RWPE2 (cell line): ENCODE data around the gene SNX30.

ENCODE experiments used
- ATAC-seq: fragments of 200-7000 bp; cut with Tn5 transposase; 3 replicates; pipeline ENCODE4 v1.9.1; 2021; ENCODE audit warnings: low read depth
- DNase-seq: peaks from one replicate; pipeline ENCODE4 v3.0.0-alpha.2; 2020; ENCODE audit warnings: low spot score
- H3K27ac ChIP-seq: fragments of 450-650 bp; 2 replicates; pipeline ENCODE4 v1.5.1; 2017; ENCODE audit warnings: mild to moderate bottlenecking; ENCODE audit not compliant: poor library complexity, severe bottlenecking
- H3K27me3 ChIP-seq: fragments of 250-450 bp; sonication (Bioruptor Pico); 2 replicates; pipeline ENCODE4 v1.5.1; 2021; ENCODE audit warnings: mild to moderate bottlenecking, moderate library complexity; ENCODE audit not compliant: insufficient read depth, poor library complexity, severe bottlenecking
- H3K36me3 ChIP-seq: fragments of 250-450 bp; sonication (Bioruptor Pico); 2 replicates; pipeline ENCODE4 v1.5.1; 2020; ENCODE audit warnings: low read depth, mild to moderate bottlenecking, moderate library complexity
- H3K4me1 ChIP-seq: fragments of 250-450 bp; sonication (Bioruptor Pico); 2 replicates; pipeline ENCODE4 v1.5.1; 2021; ENCODE audit warnings: mild to moderate bottlenecking, moderate library complexity; ENCODE audit not compliant: insufficient read depth, poor library complexity, severe bottlenecking
- H3K4me3 ChIP-seq: fragments of 250-450 bp; sonication (Bioruptor Pico); 2 replicates; pipeline ENCODE4 v1.5.1; 2021; ENCODE audit warnings: mild to moderate bottlenecking, moderate library complexity; ENCODE audit not compliant: severe bottlenecking
- H3K9me3 ChIP-seq: fragments of 250-450 bp; sonication (Bioruptor Pico); 2 replicates; pipeline ENCODE4 v1.5.1; 2021; ENCODE audit warnings: mild to moderate bottlenecking, moderate library complexity; ENCODE audit not compliant: severe bottlenecking
- CTCF ChIP-seq: fragments of 450-650 bp; IDR thresholded peaks from one replicate; pipeline ENCODE4 v1.5.1; 2017; ENCODE audit warnings: mild to moderate bottlenecking, moderate library complexity; ENCODE audit not compliant: poor library complexity, severe bottlenecking

SNX30 gene

GRCh38 chr9:112817860-112818203, 67.3 kb downstream of the SNX30 start:
- ATAC-seq (no peak), DNase-seq (no peak)
- Histone ChIP-seq H3K9me3 (no peaks in the 10 kb centered on the region), H3K4me1 (no peaks in the 10 kb centered on the region), H3K27me3 (no peaks in the 10 kb centered on the region), H3K27ac (no peak overlapping the region), H3K36me3 (no peaks in the 10 kb centered on the region), H3K4me3 (no peak overlapping the region)
- TF ChIP-seq CTCF = no peak

GRCh38 chr9:112819635-112820496, 69.3 kb downstream of the SNX30 start:
- no peaks in the 10 kb centered on the region for H3K27me3 ChIP-seq
- no peak for DNase-seq
- H3K4me1 ChIP-seq = no peaks in the 10 kb centered on the region
- TF ChIP-seq CTCF = peak; percentile 81
- no peak overlapping the region for H3K4me3 ChIP-seq
- H3K9me3 ChIP-seq = no peaks in the 10 kb centered on the region
- H3K36me3 ChIP-seq = no peaks in the 10 kb centered on the region
- H3K27ac ChIP-seq = no peak overlapping the region
- peak; percentile 74 for ATAC-seq

GRCh38 chr9:112820881-112821280, 70.3 kb downstream of the SNX30 start:
- no peak for DNase-seq
- Histone ChIP-seq H3K4me1 (no peaks in the 10 kb centered on the region), H3K4me3 (no peak overlapping the region), H3K27ac (no peak overlapping the region), H3K27me3 (no peaks in the 10 kb centered on the region), H3K9me3 (no peaks in the 10 kb centered on the region), H3K36me3 (no peaks in the 10 kb centered on the region)
- TF ChIP-seq CTCF = no peak
- ATAC-seq = no peak

GRCh38 chr9:112822618-112823017, 72.1 kb downstream of the SNX30 start:
- ATAC-seq = no peak
- Histone ChIP-seq H3K4me1 (no peaks in the 10 kb centered on the region), H3K27me3 (no peaks in the 10 kb centered on the region), H3K36me3 (no peaks in the 10 kb centered on the region), H3K9me3 (no peaks in the 10 kb centered on the region), H3K4me3 (no peak overlapping the region), H3K27ac (no peak overlapping the region)
- TF ChIP-seq CTCF = no peak
- DNase-seq = no peak

- Histone ChIP-seq H3K36me3 (no peaks in the 10 kb centered on the region), H3K4me3 (no peak overlapping the region), H3K9me3 (no peaks in the 10 kb centered on the region), H3K27me3 (no peaks in the 10 kb centered on the region), H3K27ac (no peak overlapping the region), H3K4me1 (no peaks in the 10 kb centered on the region)
- DNase-seq (no peak), ATAC-seq (no peak)
- no peak for TF ChIP-seq CTCF
These were observed 72.7 kb downstream of the SNX30 start for GRCh38 chr9:112823257-112823656.
